Measurements from ENCODE around the gene AHCYL1. TPM values are rescaled to one million over a fixed set of nuclear protein-coding genes. Genes with fewer than 3 reads are reported as not detected.

The AHCYL1 gene
- polyA plus RNA-seq, 1 experiment: 133 TPM

- no peak for DNase-seq (ENCODE audit: low read depth, low spot score)
- POLR2A ChIA-PET: interaction anchor here (0.6 kb wide), 1 partner anchor 43 kb away, joined by 5 read pairs; no protein-coding TSS in a partner anchor
- TF ChIP-seq, protein P1, sequence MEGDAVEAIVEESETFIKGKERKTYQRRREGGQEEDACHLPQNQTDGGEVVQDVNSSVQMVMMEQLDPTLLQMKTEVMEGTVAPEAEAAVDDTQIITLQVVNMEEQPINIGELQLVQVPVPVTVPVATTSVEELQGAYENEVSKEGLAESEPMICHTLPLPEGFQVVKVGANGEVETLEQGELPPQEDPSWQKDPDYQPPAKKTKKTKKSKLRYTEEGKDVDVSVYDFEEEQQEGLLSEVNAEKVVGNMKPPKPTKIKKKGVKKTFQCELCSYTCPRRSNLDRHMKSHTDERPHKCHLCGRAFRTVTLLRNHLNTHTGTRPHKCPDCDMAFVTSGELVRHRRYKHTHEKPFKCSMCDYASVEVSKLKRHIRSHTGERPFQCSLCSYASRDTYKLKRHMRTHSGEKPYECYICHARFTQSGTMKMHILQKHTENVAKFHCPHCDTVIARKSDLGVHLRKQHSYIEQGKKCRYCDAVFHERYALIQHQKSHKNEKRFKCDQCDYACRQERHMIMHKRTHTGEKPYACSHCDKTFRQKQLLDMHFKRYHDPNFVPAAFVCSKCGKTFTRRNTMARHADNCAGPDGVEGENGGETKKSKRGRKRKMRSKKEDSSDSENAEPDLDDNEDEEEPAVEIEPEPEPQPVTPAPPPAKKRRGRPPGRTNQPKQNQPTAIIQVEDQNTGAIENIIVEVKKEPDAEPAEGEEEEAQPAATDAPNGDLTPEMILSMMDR (IDR thresholded peaks at IDR 0.05; ENCODE audit: low read depth, low read length): no peak
- Histone ChIP-seq H3K4me3 (ENCODE audit: low read depth, low read length) (no peak within 1 kb of the TSS), H3K27me3 (ENCODE audit: control insufficient read depth, insufficient read depth, low read length) (peaks cover 86% of the 10 kb centered on the region), H3K9me3 (ENCODE audit: control insufficient read depth, insufficient read depth, low read length) (peaks cover 24% of the 10 kb centered on the region), H3K27ac (ENCODE audit: low read depth, low read length) (no peak within 1 kb of the TSS)
- CTCF ChIA-PET: interaction anchor here (1.6 to 2.5 kb wide), 3 partner anchors 11 to 35 kb away, joined by 7 to 9 read pairs (median 9); no protein-coding TSS in a partner anchor
Observed at GRCh38 chr1:110070671-110071242, 86.2 kb downstream of the AHCYL1 start, which contains the start of gene ALX3. Gene ALX3 (minus strand): TSS chr1:110070672. CDS start chr1:110070612, 60 bp downstream.

Other genes with a start within 250 kb of the AHCYL1 start
- 271 and 299 TPM in 2 replicates for gene GSTM3, start 243.7 kb upstream of the AHCYL1 start, polyA plus RNA-seq (2011; rRNA removed)
- gene EPS8L3, start 220.8 kb upstream of the AHCYL1 start, polyA plus RNA-seq (2011; rRNA removed): not detected in 2 replicates
- gene CSF1, start 73.9 kb upstream of the AHCYL1 start, polyA plus RNA-seq (2011; rRNA removed): 70.1 and 84.1 TPM in 2 replicates
- 31.3 and 36.2 TPM in 2 replicates for gene STRIP1, start 49.9 kb downstream of the AHCYL1 start, polyA plus RNA-seq (2011; rRNA removed)
- not detected in 2 replicates for gene ALX3, start 85.9 kb downstream of the AHCYL1 start, polyA plus RNA-seq (2011; rRNA removed)
- not detected in 2 replicates for gene UBL4B, start 127.7 kb downstream of the AHCYL1 start, polyA plus RNA-seq (2011; rRNA removed)
- gene SLC6A17, start 165.7 kb downstream of the AHCYL1 start, polyA plus RNA-seq (2011; rRNA removed): 0.02 and 0.05 TPM in 2 replicates
- gene KCNC4, start 225.5 kb downstream of the AHCYL1 start, polyA plus RNA-seq (2011; rRNA removed): 0.36 and 0.63 TPM in 2 replicates

Measured in AG04450 (cell line).